IPS-18c (cell line): ENCODE measurements around the gene CAMKMT.

Experiments
- H3K4me3 ChIP-seq: 2 replicates; pipeline ENCODE4 v1.7.0; 2013; ENCODE audit warnings: low read depth, mild to moderate bottlenecking, low read length, moderate library complexity; ENCODE audit not compliant: insufficient read depth
- H3K9me3 ChIP-seq: one replicate; pipeline ENCODE4 v1.6.1; 2013; ENCODE audit warnings: mild to moderate bottlenecking, low read length, moderate library complexity; ENCODE audit not compliant: control insufficient read depth, insufficient read depth

Gene CAMKMT

DNA sequence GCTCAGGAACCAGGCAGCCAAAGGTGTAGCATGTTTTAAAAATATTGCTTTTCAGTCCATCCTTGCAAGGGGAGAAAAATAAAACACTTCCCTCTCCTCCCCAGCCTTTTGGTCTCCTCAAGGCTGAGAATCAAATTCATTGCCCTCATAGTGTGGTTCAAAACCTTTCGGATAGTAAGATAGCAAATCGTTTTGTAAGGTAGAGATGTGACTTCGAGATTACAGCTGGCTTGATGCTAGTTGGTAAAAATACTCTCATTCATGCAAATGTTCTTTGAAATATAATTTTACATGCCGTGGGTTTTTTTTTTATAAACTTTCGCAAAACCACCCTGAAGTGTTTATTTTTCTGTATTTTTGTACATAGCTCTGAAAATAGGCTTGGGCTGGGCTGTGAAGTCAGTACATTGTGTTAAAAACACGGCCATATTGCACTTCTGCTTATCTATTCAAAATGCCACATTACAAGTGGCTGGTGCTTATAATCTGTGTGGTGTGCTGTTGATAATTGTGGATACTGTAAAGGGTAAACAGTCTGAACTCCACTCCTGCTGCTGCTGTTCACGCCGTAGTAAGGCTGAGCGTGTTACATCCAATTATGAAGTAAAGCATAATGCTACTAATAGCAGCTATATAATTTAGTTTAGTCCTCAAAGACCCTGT is 407.7 kb downstream of the CAMKMT start:
- no peak overlapping the region for H3K4me3 ChIP-seq
- H3K9me3 ChIP-seq: no peaks in the 10 kb centered on the region

DNA sequence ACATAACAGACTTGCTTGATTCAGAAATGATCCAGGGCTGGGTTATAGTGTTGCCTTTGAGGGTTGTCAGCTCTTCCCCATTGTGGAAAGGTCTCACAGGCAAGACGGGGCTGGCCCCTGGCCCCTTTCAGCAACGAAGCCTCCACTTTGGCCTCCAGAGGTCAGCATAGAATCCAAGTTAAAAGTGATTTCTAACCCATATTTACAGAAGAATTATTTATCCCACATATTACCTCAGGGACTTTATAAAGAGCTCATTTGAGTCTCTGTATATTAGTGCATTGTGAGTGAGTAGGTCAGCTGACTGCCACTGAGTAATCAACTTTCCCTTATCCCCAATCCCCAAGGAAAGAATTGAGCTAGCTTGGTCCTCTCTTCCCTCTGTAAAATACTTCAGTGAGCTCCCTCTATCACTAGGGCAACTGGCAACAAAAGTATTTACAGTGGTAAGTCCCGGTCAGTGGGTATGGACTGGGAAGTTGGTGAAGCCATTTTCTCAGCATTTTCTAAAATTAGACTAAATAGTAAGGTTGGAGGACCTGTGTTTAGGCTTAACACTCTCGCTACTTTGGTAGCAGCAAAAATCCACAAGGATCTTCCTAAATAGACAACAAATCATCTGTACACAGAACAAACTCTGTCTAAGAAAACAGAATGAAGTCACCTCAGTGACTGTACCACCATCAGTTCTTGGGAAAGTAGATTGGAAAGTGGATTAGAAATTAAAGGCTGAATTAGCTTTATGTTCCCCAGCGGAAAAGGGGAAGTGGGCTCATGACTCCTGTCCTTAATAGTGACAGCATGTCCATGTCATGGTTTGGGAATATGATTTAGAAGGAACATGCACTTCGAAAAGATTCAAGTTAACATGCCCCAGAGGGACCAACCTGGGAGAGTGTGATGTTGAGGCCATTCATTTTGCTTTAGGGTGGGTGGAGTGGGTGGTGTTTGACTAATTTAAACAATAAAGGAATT is 408.8 kb downstream of the CAMKMT start:
- H3K9me3 ChIP-seq: no peaks in the 10 kb centered on the region
- H3K4me3 ChIP-seq: no peak overlapping the region

DNA sequence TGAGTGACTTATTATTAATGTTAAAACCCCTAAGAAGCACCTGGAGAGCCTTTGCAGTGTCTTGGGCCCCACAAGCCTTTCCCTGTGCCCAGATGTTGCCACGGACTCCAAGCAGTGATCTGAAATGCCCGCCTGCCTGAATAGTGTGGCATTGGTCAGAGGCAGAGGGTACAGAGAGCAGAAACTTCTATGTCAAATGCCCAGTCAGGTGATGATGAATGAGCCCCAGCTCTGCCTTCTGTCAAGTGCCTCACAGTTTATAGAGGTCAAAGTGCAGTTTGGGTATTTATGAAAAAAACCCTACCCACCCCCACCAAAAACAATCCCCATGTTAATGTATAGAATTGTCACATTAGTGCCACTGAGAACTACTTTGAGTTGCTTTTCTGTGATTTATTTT is 409.8 kb downstream of the CAMKMT start:
- H3K4me3 ChIP-seq: no peak overlapping the region

DNA sequence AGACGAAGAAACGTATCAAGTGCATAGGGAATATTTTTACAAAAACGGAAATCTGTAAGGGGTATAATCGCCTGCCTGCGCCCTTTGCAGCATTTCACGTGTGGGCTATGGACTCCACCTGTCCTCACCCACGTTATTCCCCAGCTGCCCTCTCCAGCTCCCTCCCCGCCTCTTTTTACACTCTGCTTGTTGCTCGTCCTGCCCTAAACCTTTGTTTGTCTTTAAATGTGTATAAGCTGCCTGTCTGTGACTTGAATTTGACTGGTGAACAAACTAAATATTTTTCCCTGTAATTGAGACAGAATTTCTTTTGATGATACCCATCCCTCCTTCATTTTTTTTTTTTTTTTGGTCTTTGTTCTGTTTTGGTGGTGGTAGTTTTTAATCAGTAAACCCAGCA is 410.4 kb downstream of the CAMKMT start:
- H3K9me3 ChIP-seq: no peaks in the 10 kb centered on the region
- no peak overlapping the region for H3K4me3 ChIP-seq

More for the DNA sequence above, 409.8 kb downstream of the CAMKMT start:
- H3K9me3 ChIP-seq: no peaks in the 10 kb centered on the region

DNA sequence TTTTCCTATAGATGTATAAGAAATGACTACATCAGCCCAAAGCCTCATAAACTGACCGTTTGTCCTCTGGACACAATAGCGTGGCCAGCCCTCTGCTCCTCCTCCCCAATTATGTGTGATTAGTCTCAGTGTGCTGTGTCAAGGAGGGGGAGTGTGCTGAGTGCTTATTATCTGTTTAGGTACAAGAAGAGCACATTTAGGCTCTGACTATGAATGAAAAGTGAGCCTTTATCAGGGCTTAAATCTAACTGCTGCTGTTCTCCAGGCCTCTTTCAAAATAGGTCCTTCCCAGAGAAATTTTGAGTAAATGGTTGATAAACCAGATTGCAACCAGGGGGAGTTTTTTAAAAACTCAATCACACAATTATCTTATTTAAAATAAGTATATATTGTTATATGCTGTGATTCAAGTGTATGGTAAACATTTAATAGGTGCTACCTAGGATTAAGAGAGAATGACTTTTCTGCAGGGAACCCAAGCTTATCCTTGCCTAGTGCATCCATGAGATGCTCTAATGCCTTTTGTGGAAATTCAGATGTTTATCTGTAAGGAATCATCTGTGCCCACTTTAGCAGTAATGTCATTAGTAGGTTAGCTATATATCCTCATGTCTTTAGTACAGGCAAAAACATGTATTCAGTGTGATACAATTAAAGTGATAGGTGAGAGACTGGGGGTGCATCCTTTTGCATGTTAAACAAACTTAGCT is 411.1 kb downstream of the CAMKMT start:
- Histone ChIP-seq H3K4me3 (no peak overlapping the region), H3K9me3 (no peaks in the 10 kb centered on the region)

DNA sequence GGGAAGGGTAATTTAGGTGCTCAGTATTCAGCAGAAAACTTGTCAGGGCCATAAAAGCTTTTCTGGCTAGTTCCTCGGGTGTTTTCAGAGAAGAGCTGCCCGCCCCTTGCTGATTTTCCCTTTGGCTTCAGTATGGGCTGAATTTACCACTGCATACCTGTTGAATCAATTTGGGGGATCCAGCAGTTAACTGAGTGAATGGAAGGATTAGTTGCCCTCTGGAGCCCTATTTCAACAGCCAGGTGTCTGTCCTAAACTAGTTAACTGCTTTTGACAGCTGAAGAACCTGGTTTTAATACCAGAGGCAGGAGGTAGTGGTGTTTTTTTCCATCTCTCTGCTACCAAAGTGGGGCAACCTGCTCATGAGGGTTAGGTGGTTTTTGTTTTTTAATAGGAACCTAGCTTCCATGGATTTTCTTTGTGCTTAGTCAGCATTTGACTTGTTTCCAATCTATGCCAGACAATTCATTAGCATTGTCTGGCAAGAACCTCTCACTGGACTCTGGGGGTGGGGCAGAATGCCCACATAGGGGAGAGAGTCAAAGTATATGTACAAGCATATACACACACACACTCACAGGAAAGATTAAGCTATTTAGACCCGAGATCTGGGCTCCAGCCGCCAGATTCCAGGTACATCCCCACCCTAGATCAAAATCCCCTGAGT is 413.2 kb downstream of the CAMKMT start:
- Histone ChIP-seq H3K4me3 (no peak overlapping the region), H3K9me3 (no peaks in the 10 kb centered on the region)

DNA sequence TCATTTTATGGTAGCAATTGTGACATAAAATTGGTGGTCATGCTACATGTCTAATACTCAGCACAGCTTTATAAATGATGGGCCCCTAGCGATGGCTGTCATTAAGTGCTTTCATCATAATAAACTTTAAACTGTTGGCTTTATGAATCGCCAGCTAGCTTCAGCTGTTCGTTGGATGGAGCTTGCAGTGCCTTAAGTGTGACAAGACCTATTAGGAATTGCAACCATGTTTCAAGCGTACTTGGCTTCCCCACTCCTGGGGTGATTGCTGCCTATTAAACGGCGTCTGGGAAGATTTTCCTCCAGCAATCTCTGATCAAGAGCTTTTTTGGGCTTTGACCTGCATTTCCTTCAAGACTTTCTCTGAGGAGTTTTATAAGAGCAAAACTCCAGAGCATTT is 415.3 kb downstream of the CAMKMT start:
- no peaks in the 10 kb centered on the region for H3K9me3 ChIP-seq
- no peak overlapping the region for H3K4me3 ChIP-seq

DNA sequence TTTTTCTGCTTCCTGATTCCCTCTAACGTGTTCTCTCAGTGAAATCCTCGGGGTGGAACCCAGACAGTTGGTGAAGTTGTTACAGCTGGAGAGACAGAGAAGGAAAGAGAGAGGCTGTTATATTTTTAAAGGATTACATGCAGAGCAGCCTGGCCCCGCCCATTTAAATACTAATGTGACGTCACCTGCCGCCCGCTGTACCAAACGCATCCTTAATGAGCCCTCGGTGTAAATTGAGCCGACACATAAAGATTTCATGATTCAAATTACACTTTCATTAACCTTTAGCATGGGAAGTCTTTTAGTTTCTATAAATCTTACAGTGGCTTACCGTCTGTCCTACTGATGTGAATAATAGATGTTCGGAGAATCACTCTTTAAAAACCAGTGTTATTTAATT is 415.8 kb downstream of the CAMKMT start:
- Histone ChIP-seq H3K4me3 (no peak overlapping the region), H3K9me3 (no peaks in the 10 kb centered on the region)

DNA sequence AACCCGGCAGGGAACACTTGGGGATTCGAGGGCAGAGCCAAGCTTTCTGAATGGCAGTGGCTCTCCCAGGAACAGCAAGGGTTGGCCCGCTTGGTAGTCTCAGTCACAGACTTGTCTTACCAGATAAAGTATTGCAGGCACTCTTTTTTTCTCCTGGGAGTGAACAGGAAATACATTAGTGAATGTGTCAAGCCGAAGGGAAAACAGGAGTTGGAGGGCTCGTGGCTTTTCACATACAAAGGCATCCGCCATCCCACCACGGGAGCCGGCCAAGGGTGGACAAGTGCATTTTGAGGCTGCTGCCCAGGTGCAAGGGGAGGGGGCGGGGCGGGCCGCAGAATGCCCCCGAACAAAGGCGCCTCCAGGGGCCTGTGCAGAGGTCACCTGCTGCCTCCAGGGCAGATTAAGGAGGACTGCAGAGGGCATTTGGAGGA is 416.5 kb downstream of the CAMKMT start:
- Histone ChIP-seq H3K9me3 (no peaks in the 10 kb centered on the region), H3K4me3 (peak overlapping the region; percentile 30; the same call in 1 of the 2 replicates)

DNA sequence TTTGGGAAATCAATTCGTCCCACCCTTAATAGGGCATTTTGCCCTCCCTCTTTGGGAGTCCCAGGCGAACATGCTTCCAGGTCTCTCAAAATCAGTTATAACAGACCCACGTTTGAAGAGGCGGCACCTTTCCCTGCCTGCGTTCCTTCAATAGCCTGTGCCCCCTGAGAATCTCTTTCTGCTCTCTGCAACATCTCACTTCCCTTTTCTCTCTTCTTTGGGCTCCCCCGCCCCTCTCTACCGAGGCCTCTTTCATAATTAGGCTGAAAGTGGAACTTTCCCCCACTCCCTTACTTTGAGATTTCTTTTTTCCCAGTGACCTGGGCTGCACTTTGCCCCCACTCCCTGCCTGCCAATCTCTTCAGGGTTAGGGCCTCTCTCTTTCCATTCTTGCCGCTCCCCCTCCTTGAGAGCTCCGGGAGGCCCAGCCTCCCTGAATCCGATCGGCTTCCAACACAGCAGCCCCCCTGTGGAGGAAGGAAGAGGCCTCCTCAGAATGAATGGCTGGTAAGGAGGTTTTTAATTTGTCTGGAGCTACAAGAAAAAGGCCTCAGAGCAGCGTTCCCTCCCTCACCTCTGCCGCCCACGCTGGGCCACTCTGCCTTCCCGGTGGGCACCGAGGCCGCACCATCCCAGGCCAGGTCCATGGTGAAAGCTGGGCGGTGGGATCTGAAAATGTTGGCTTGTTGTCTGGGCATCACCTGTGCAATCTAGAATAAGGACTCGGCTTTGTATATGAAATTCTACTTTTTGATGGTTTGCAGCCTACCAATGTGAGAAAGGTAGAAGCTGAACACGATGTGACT is 417.1 kb downstream of the CAMKMT start:
- H3K9me3 ChIP-seq: no peaks in the 10 kb centered on the region
- H3K4me3 ChIP-seq: peak overlapping the region; percentile 30; the same call in 1 of the 2 replicates

DNA sequence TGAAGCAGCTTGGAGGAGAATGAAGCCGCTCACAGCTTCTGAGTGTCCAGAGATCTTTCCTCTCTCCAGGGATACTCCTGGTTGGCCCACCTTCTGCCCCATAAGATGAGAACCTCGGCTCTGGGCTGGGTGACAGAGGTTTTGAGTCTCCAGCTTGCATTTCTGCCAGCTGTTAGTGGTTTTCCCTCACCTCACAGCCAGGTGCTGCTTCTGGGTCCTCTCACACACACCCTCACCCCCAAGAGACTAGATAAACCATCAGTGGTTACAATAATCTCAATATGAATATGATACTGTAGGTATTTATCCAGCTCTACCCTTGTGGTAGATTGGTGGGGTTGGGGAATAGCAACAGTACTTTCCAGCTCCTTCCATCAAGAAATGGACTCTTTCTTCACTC is 418.0 kb downstream of the CAMKMT start:
- Histone ChIP-seq H3K9me3 (no peaks in the 10 kb centered on the region), H3K4me3 (no peak overlapping the region)

DNA sequence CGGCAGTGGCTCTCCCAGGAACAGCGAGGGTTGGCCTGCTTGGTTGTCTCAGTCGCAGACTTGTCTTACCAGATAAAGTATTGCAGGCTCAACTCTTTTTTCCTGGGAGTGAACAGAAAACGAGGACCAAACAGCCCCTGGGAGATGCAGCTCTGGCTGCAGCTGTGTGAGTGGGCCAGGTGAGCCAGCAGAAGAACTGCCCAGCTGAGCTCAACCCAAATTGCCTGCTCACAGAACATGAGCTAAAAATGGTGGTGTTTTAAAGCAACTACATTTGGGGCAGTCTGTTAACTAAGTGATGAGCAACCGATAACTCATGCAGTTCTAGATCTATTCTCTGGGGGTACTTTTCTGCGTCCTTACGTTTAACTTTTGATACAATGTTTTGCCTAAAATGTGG is 418.7 kb downstream of the CAMKMT start:
- Histone ChIP-seq H3K4me3 (no peak overlapping the region), H3K9me3 (no peaks in the 10 kb centered on the region)

DNA sequence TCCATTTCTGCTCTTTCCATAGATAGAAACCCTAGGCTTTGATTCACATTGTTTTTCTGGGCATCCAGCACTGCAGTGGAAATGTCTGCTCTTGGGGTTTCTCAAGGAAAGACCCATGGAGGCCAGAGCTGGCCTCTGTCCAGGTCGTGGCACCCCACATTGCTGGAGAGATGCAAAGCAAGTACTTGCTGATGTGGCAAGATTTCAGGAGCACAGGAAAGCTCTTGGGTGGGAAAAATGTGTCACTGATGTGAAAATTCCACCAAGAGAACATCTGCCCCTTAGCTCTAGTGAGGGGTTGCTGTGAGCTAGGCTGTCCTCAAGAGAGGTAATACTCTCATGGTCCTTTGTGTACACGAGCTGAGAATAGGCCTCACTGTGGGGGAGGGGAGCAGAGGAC is 423.7 kb downstream of the CAMKMT start:
- Histone ChIP-seq H3K9me3 (no peaks in the 10 kb centered on the region), H3K4me3 (no peak overlapping the region)

DNA sequence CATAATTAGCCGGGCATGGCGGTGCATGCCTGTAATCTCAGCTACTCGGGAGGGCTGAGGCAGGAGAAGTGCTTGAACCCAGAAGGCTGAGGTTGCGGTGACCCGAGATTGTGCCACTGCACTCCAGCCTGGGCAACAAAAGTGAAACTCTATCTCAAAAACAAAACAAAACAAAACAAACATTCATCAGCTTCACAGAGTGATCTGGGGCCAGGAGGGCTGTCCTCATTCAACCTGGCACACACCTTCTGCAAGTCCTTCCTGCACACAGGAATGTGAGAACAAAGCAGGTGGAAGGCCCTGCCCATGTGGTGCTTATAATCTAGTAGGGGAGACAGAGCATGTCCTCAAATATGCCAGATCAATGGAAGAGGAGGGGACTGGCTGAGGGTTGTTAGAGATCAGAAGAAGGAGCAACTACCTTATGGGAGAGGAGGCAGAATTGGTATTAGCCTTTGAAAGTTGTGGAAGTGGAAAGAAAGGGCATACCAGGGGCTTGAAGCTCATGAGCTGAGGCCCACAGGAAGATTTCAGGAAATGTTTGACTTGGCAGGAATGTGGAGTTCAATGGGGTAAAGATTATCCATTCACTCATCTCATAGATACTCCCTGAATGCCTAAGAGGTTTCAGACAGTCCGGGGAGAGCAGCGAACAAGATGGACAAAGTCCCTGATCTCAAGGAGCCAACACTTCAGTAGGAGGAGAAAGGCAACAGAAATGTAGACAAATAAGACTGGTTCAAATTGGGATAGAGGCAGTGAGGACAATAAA is 424.5 kb downstream of the CAMKMT start:
- no peaks in the 10 kb centered on the region for H3K9me3 ChIP-seq
- no peak overlapping the region for H3K4me3 ChIP-seq

DNA sequence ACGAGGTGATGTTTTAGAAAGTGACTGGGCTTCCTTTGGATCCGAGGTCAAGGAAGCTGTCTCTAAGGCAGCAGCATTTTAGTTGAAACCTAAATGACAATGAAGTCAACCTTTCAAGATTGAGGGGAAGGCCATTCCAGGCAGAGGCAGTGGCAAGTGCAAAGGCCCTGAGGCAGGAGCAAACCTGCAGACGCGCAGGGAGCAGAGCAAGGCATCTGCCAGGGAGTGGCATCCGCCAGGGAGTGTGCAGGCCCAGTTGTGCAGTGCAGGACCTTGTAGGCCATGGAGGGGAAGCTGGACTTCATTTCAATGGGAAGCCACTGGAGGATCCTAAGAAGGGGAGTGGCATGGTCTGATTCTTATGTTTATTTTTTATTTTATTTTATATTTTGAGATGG is 425.1 kb downstream of the CAMKMT start:
- H3K4me3 ChIP-seq: no peak overlapping the region

DNA sequence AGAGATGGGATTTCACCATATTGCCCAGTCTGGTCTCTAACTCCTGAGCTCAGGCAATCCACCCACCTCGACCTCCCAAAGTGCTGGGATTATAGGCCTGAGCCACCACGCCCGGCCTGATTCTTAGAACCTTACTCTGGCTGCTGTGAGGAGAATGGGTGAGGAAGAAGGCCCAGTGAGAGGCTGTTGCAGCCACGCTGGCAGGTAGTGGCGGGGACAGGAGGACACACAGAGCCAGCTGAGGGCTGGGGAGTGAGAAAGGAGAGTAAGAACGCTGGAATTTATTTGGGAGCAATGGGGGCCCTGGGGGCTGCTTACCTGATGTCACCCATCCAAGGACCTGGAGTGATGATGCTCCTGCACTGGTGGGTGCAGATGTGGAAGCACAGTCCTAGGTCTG is 425.9 kb downstream of the CAMKMT start:
- H3K4me3 ChIP-seq: no peak overlapping the region
- H3K9me3 ChIP-seq: no peaks in the 10 kb centered on the region

More for the DNA sequence above, 425.1 kb downstream of the CAMKMT start:
- no peaks in the 10 kb centered on the region for H3K9me3 ChIP-seq
